GM21717 (cell line): ENCODE measurements around the gene ALKBH2.
"Not testable (repeated sequence)": the region's sequence is repeated elsewhere in the genome, so short reads cannot be mapped to it uniquely, and the experiment has no call there.

Source experiments
- ATAC-seq: cut with Tn5 transposase; IDR thresholded peaks from one replicate; pipeline ENCODE4 v1.9.1; 2021; ENCODE audit warnings: mild to moderate bottlenecking, moderate library complexity; ENCODE audit not compliant: unreplicated experiment

ALKBH2 gene

DNA sequence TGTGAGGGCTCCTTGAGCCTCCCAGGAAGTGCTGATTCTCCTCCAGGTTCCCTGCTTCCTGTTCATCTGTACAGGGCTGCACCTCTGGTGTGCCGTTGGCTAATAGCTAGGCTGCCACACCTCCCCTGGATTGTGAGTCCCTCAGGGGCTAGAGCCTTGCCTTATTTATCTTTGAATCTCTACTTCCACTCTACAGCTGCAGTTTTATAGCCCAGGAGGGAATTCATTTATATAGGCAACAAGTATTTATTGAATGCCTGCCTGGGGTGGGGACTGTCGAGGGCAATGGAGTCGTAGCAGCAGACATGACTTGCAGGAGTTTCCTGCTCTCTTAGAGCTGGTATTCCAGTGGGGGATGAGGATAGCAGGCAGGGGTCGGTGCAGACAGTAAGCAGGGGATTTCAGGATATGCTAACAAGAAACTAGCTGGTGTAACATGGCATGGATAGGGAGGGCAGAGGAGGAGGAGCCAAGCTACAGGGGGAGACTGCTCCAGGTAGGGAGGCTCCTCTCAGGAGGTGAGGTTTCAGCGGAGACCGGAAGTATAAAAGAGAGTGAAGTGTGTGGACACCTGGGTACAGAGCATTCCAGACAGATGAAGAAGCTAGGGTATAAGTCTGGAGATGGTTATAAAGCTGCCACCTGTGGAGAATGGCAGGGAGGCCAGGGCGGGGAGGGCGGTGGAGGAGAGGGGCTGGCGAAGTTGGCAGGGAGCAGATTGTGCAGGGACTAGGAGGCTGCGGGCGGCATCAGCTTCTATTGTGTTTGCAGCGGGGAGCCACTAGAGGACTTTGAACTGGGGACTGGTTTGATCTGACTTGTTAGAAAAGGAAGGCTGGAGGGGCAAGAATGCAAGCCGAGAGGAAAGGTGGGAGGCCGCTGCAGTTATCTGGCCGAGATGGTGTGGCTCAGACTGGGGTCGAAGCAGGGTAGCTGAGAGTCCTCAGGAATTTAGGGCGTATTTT lies 23.7 kb downstream of the ALKBH2 start:
- no peak for ATAC-seq

GRCh38 chr12:109065853-109066193 lies 27.4 kb downstream of the ALKBH2 start:
- ATAC-seq: no peak

GRCh38 chr12:109065154-109065852 lies 28.0 kb downstream of the ALKBH2 start:
- ATAC-seq: no peak

GRCh38 chr12:109064143-109064542 lies 29.1 kb downstream of the ALKBH2 start:
- no peak for ATAC-seq

GRCh38 chr12:109058773-109059172 lies 34.5 kb downstream of the ALKBH2 start:
- no peak for ATAC-seq

- no peak for ATAC-seq
Measured at GRCh38 chr12:109057376-109057775, 35.9 kb downstream of the ALKBH2 start.

GRCh38 chr12:109056891-109057290 lies 36.4 kb downstream of the ALKBH2 start:
- no peak for ATAC-seq

DNA sequence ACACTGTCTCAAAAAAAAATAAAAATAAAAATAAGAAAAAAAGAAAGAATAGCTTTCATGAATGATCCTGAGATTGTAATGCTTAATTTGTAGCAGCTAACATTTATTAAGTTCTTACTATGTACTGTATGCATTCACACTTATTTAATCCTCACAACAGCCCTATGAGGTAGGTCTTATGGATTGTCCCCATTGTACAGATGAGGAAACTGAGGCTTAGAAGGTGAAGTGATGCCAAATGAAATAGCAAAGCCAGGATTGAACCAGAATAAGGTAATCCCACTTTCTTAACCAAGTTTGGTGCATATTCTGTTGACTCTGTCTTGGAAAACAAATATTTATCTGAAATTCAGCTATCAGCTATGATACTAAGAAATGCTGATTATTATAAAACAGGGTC lies 38.8 kb downstream of the ALKBH2 start:
- no peak for ATAC-seq

GRCh38 chr12:109054124-109054513 lies 39.2 kb downstream of the ALKBH2 start:
- peak; percentile 2 for ATAC-seq

DNA sequence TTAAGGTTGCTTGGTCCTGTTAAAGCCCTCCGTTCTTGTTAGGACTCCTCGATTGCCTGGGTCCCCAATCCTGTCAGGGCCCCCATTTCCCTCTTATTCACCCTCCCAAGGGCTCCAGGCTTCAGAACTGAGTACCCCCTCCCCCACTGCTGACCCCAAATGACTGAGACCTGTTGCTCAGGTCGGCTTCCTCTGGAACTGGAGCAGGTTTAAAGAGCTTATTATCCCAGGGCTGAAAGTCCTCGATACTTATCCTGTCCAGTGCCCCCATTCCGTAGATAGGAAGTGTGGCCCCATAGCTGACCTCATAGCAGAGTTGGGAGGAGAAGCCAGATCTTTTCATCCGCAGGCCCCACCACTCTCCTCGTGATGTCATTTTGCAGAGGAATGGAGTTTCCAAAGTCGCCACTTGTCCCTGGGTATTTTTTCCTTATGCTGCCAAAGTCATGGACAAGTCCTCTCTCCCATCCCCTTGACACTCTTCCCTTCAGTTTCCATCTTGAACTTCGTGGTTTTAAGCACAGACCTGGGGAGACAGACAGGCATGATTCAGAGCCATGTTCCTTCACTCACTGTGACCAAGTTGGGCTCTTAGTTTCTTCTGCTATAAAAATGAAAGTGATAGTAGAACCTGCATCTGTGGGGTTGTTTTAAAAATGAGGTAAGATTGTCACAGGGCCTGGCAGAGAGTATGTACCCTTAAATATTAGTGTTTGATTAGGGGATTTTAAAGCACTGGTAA lies 39.7 kb downstream of the ALKBH2 start:
- ATAC-seq: peak; percentile 52

- peak; percentile 52 for ATAC-seq
Measured at GRCh38 chr12:109052414-109053323, 40.6 kb downstream of the ALKBH2 start, which contains the start of gene USP30. TSS of gene USP30 (plus strand) at chr12:109052576. CDS start at chr12:109052679, 103 bp downstream.

- ATAC-seq: no peak
Measured at GRCh38 chr12:109052097-109052413, 41.2 kb downstream of the ALKBH2 start.

DNA sequence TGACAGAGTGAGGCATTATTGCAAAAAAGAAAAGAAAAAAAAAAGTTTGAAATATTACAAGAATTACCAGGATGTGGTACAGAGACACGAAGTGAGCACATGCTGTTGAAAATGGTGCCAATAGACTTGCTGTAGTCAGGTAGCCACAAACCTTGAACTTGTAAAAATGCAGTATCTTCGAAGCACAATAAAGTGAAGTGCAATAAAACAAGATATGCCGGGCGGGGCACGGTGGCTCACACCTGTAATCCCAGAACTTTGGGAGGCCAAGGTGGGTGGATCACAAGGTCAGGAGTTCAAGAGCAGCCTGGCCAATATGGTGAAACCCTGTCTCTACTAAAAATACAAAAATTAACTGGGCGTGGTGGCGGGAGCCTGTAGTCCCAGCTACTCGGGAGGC lies 43.5 kb downstream of the ALKBH2 start:
- not testable (repeated sequence) for ATAC-seq

GRCh38 chr12:109048706-109049105 lies 44.6 kb downstream of the ALKBH2 start:
- ATAC-seq: not testable (repeated sequence)

GRCh38 chr12:109047081-109047805 lies 46.0 kb downstream of the ALKBH2 start:
- ATAC-seq: no peak

DNA sequence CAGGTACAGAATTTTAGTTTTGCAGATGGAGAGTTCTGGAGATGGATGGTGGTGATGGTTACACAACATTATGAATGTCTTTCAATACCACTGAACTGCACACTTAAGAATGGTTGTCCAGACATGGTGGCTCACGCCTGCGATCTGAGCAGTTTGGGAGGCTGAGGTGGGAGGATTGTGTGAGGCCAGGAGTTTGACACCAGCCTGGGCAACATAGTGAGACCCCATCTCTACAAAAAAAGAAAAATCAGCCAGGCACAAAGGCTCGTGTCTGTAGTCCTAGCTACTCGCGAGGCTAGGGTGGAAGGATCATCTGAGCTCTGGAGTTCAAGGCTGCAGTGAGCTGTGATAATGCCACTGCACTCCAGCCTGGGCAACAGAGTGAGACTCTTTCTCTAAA lies 49.0 kb downstream of the ALKBH2 start:
- ATAC-seq: no peak
